Measurements from ENCODE around the gene TNNT2.
A peak's percentile ranks its signal among the peaks of the same experiment; 100 is the strongest.

TNNT2 gene

DNA sequence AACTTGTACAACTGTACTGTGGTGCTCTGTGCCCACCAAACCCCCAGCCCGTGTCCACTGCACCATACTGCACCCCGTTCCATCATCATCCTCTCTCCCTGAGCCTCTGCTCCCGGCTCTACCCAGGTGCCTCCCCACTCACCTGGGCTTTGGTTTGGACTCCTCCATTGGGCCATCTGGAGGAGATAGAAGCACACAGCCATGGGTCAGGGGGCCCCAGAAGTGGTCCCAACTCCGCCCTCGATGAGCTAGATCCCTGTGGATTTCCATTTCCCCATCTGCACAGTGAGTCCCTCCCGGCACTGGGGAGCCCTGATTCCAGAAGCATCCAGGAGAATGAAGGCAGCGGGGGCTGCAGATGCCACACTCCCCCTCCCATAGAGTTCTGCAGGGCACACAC lies 10.8 kb downstream of the TNNT2 start:
- H3K4me3 ChIP-seq (ENCODE audit: control insufficient read depth in 1 of 7, extremely low read depth in 1 of 7, insufficient read depth in 4 of 7, low read depth in 2 of 7, low read length in 6 of 7) = no peak overlapping the region
- peaks cover 0 to 41% (median 18%) of the 10 kb centered on the region in 5 experiments for H3K27me3 ChIP-seq (replicated peaks in 2 of 5; ENCODE audit: control insufficient read depth in 4 of 5, insufficient read depth in 5 of 5, low read length in 4 of 5)
- POLR2A ChIA-PET = no interaction called here
- H3K4me1 ChIP-seq (ENCODE audit: control extremely low read depth in 1 of 4, control insufficient read depth in 4 of 4, insufficient read depth in 4 of 4, low read length in 3 of 4) = peaks cover 0 to 4% (median 2%) of the 10 kb centered on the region in 4 experiments
- no peaks in the 10 kb centered on the region for H3K36me3 ChIP-seq (ENCODE audit: control insufficient read depth in 4 of 4, insufficient read depth in 4 of 4, low read length in 3 of 4)
- H3K27ac ChIP-seq (ENCODE audit: insufficient read depth in 1 of 2, low read depth in 1 of 2, low read length in 2 of 2, poor library complexity in 1 of 2, severe bottlenecking in 2 of 2) = no peak overlapping the region
- no peak for DNase-seq
- WGBS (ENCODE audit: insufficient coverage) = 75% methylated on average over 7 of the region's 7 CpGs
- no peaks in the 10 kb centered on the region for H3K9me3 ChIP-seq (ENCODE audit: control extremely low read depth in 1 of 5, control insufficient read depth in 4 of 5, insufficient read depth in 2 of 5, low read depth in 1 of 5, low read length in 4 of 5)
- CTCF ChIA-PET = interaction anchor here (0.6 to 1.3 kb wide), 3 partner anchors 10 to 142 kb away, joined by 3 to 4 read pairs (median 4); no protein-coding TSS in a partner anchor

DNA sequence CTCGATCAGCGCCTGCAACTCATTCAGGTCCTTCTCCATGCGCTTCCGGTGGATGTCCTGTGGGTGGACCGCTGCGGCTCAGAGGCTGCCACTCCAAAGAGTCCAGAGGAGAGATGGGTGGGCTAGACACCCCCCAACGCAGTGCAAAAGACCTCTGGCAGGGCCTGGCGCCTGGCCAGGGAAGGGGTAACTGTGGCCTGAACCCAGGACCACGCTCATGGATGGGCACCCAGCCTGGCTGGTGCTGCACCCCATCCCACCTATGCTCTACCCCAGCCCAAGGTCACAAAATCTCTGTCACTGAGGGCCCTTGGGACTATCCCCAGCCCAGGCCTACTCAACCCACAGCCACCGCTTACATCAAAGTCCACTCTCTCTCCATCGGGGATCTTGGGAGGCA lies 12.2 kb downstream of the TNNT2 start:
- Histone ChIP-seq H3K9me3 (ENCODE audit: control extremely low read depth in 1 of 5, control insufficient read depth in 4 of 5, insufficient read depth in 2 of 5, low read depth in 1 of 5, low read length in 4 of 5) (no peaks in the 10 kb centered on the region), H3K4me1 (ENCODE audit: control extremely low read depth in 1 of 4, control insufficient read depth in 4 of 4, insufficient read depth in 4 of 4, low read length in 3 of 4) (peaks cover 0 to 4% (median 2%) of the 10 kb centered on the region in 4 experiments), H3K4me3 (ENCODE audit: control insufficient read depth in 1 of 7, extremely low read depth in 1 of 7, insufficient read depth in 4 of 7, low read depth in 2 of 7, low read length in 6 of 7) (no peak overlapping the region), H3K27me3 (replicated peaks in 2 of 5; ENCODE audit: control insufficient read depth in 4 of 5, insufficient read depth in 5 of 5, low read length in 4 of 5) (peaks cover 0 to 29% (median 14%) of the 10 kb centered on the region in 5 experiments), H3K27ac (ENCODE audit: insufficient read depth in 1 of 2, low read depth in 1 of 2, low read length in 2 of 2, poor library complexity in 1 of 2, severe bottlenecking in 2 of 2) (no peak overlapping the region), H3K36me3 (ENCODE audit: control insufficient read depth in 4 of 4, insufficient read depth in 4 of 4, low read length in 3 of 4) (no peaks in the 10 kb centered on the region)
- DNase-seq = no peak
- ChIA-PET CTCF (interaction anchor here (0.9 kb wide), 1 partner anchor 17 kb away, joined by 3 read pairs; no protein-coding TSS in a partner anchor), POLR2A (no interaction called here)
- 83% methylated on average over 8 of the region's 11 CpGs for WGBS (ENCODE audit: insufficient coverage)

DNA sequence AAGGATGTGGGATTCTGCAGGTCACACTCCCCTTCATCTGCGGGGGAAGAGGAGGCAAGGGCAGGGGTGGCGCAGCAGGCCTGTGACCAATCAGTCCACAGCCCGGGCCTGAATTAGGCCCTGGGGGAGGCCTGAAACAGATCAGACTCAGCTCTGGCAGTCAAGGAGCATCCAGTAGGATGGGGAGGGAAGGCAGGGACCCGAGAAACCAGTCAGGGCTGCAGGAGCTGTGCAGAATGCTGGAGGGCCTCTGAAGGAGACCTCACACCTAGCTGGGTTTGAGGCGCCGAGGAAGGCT lies 12.7 kb downstream of the TNNT2 start:
- peaks cover 0 to 4% (median 2%) of the 10 kb centered on the region in 4 experiments for H3K4me1 ChIP-seq (ENCODE audit: control extremely low read depth in 1 of 4, control insufficient read depth in 4 of 4, insufficient read depth in 4 of 4, low read length in 3 of 4)
- H3K27me3 ChIP-seq (replicated peaks in 2 of 5; ENCODE audit: control insufficient read depth in 4 of 5, insufficient read depth in 5 of 5, low read length in 4 of 5) = peaks cover 0 to 29% (median 12%) of the 10 kb centered on the region in 5 experiments
- WGBS (ENCODE audit: insufficient coverage) = 96% methylated on average over 4 of the region's 6 CpGs
- ChIA-PET CTCF (interaction anchor here (0.6 kb wide), 1 partner anchor 105 kb away, joined by 5 read pairs; no protein-coding TSS in a partner anchor), POLR2A (no interaction called here)
- no peaks in the 10 kb centered on the region for H3K9me3 ChIP-seq (ENCODE audit: control extremely low read depth in 1 of 5, control insufficient read depth in 4 of 5, insufficient read depth in 2 of 5, low read depth in 1 of 5, low read length in 4 of 5)
- DNase-seq = no peak
- no peak overlapping the region for H3K4me3 ChIP-seq (ENCODE audit: control insufficient read depth in 1 of 7, extremely low read depth in 1 of 7, insufficient read depth in 4 of 7, low read depth in 2 of 7, low read length in 6 of 7)
- no peaks in the 10 kb centered on the region for H3K36me3 ChIP-seq (ENCODE audit: control insufficient read depth in 4 of 4, insufficient read depth in 4 of 4, low read length in 3 of 4)
- no peak overlapping the region for H3K27ac ChIP-seq (ENCODE audit: insufficient read depth in 1 of 2, low read depth in 1 of 2, low read length in 2 of 2, poor library complexity in 1 of 2, severe bottlenecking in 2 of 2)

DNA sequence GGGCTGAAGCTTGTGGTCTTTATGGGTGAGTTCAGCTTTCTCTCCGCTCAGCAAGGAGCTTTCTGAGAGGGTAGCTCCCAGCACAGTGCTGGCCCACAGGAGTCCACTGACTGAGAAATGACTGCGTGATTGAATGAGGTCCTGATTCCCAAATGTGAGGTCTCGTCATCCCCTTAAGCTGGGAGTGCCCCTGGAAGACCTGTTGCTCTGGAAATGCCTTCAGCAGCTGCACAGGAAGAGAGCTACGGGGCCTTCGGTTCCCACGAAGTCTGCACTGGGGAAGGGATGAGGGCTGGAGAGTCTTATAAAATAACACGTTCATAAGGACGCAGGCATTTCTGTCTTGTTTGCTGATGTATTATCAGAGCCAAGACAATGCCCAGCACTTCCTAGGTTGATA lies 14.0 kb downstream of the TNNT2 start:
- no peak overlapping the region for H3K4me3 ChIP-seq (ENCODE audit: control insufficient read depth in 1 of 7, extremely low read depth in 1 of 7, insufficient read depth in 4 of 7, low read depth in 2 of 7, low read length in 6 of 7)
- H3K9me3 ChIP-seq (ENCODE audit: control extremely low read depth in 1 of 5, control insufficient read depth in 4 of 5, insufficient read depth in 2 of 5, low read depth in 1 of 5, low read length in 4 of 5) = no peaks in the 10 kb centered on the region
- H3K27ac ChIP-seq (ENCODE audit: insufficient read depth in 1 of 2, low read depth in 1 of 2, low read length in 2 of 2, poor library complexity in 1 of 2, severe bottlenecking in 2 of 2) = no peak overlapping the region
- 55% methylated on average over 8 of the region's 8 CpGs for WGBS (ENCODE audit: insufficient coverage)
- H3K4me1 ChIP-seq (ENCODE audit: control extremely low read depth in 1 of 4, control insufficient read depth in 4 of 4, insufficient read depth in 4 of 4, low read length in 3 of 4) = peaks cover 0 to 2% (median 0%) of the 10 kb centered on the region in 4 experiments
- POLR2A ChIA-PET = interaction anchor here (0.7 kb wide), 1 partner anchor 196 kb away, joined by 4 read pairs; no protein-coding TSS in a partner anchor
- CTCF ChIA-PET = interaction anchor here (1.0 to 6.4 kb wide), 8 partner anchors 11 to 119 kb away, joined by 3 to 87 read pairs (median 8); no protein-coding TSS in a partner anchor
- H3K36me3 ChIP-seq (ENCODE audit: control insufficient read depth in 4 of 4, insufficient read depth in 4 of 4, low read length in 3 of 4) = no peaks in the 10 kb centered on the region
- no peak for DNase-seq
- peaks cover 0 to 29% (median 8%) of the 10 kb centered on the region in 5 experiments for H3K27me3 ChIP-seq (replicated peaks in 2 of 5; ENCODE audit: control insufficient read depth in 4 of 5, insufficient read depth in 5 of 5, low read length in 4 of 5)

DNA sequence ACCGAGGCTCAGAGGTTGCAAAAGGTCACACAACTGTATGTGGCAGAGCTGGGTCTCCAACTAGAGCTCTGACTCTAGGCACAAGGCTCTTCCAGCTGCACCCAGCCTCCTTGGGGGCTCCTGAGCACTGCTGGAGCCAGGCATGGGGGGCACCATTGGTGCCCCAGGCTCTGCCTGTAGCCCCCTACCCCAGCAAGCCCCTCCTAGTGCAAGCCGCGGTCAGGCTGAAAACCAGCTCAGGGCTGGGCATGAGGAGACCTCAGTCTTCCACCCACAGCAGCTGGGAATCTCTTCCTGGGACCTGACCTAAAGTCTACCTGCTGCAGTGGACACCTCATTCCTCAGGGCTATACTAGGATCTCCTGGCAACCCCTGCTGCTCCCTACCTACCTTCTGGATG lies 14.6 kb downstream of the TNNT2 start:
- Histone ChIP-seq H3K9me3 (ENCODE audit: control extremely low read depth in 1 of 5, control insufficient read depth in 4 of 5, insufficient read depth in 2 of 5, low read depth in 1 of 5, low read length in 4 of 5) (no peaks in the 10 kb centered on the region), H3K4me1 (ENCODE audit: control extremely low read depth in 1 of 4, control insufficient read depth in 4 of 4, insufficient read depth in 4 of 4, low read length in 3 of 4) (no peaks in the 10 kb centered on the region), H3K4me3 (ENCODE audit: control insufficient read depth in 1 of 7, extremely low read depth in 1 of 7, insufficient read depth in 4 of 7, low read depth in 2 of 7, low read length in 6 of 7) (no peak overlapping the region), H3K27me3 (replicated peaks in 2 of 5; ENCODE audit: control insufficient read depth in 4 of 5, insufficient read depth in 5 of 5, low read length in 4 of 5) (peaks cover 0 to 29% (median 8%) of the 10 kb centered on the region in 5 experiments), H3K27ac (ENCODE audit: insufficient read depth in 1 of 2, low read depth in 1 of 2, low read length in 2 of 2, poor library complexity in 1 of 2, severe bottlenecking in 2 of 2) (no peak overlapping the region), H3K36me3 (ENCODE audit: control insufficient read depth in 4 of 4, insufficient read depth in 4 of 4, low read length in 3 of 4) (no peaks in the 10 kb centered on the region)
- ChIA-PET POLR2A (no interaction called here), CTCF (interaction anchor here (0.8 to 6.4 kb wide), 13 partner anchors 11 to 119 kb away, joined by 3 to 87 read pairs (median 4); no protein-coding TSS in a partner anchor)
- DNase-seq = no peak
- 88% methylated on average over 3 of the region's 3 CpGs for WGBS (ENCODE audit: insufficient coverage)

DNA sequence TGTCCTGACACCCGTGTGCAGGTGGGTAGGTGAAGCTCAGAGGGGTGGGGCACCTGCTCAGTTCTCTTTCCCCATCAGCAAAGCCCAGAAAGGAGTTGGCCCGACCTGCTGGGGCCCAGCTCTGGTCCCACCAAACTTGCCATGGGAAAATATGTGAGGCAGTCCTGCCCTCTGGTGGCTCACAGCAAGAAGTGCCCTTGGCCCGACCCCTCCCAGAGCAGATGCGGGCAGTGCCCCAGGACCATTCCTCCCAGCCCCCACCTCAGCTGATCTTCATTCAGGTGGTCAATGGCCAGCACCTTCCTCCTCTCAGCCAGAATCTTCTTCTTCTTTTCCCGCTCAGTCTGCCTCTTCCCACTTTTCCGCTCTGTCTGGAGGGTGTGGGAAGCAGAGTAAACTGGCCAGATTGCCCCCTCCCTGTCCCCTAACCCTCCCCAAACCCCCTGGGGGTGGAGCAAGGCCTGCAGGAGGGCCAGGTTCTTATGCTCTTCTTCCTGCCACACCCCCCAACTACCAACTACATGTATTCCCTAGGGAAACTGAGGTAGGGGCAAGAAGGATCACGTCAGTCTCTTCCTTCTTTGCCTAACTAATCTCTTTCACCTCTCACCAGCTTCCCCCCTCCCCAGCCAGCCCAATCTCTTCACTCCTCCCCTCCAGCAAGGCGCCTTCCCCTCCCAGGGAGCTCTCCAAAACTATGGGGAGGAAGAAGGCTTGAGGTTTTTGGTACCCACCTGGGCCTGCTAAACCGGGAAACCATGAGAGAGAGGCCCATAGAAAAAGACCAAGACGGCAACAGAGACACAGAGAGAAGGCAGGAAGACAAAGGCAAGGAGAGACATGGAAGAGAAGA lies 15.6 kb downstream of the TNNT2 start:
- peaks cover 0 to 24% (median 5%) of the 10 kb centered on the region in 5 experiments for H3K27me3 ChIP-seq (replicated peaks in 2 of 5; ENCODE audit: control insufficient read depth in 4 of 5, insufficient read depth in 5 of 5, low read length in 4 of 5)
- 34% methylated on average over 6 of the region's 10 CpGs for WGBS (ENCODE audit: insufficient coverage)
- DNase-seq = peak; percentile 39 to 63 (median 57)

More for the DNA sequence above, 15.6 kb downstream of the TNNT2 start:
- ChIA-PET POLR2A (no interaction called here), CTCF (interaction anchor here (1.1 to 6.4 kb wide), 20 partner anchors 11 to 408 kb away, joined by 3 to 87 read pairs (median 4); no protein-coding TSS in a partner anchor)
- no peak overlapping the region for H3K4me3 ChIP-seq (ENCODE audit: control insufficient read depth in 1 of 7, extremely low read depth in 1 of 7, insufficient read depth in 4 of 7, low read depth in 2 of 7, low read length in 6 of 7)
- H3K36me3 ChIP-seq (ENCODE audit: control insufficient read depth in 4 of 4, insufficient read depth in 4 of 4, low read length in 3 of 4) = no peaks in the 10 kb centered on the region
- no peaks in the 10 kb centered on the region for H3K9me3 ChIP-seq (ENCODE audit: control extremely low read depth in 1 of 5, control insufficient read depth in 4 of 5, insufficient read depth in 2 of 5, low read depth in 1 of 5, low read length in 4 of 5)
- H3K27ac ChIP-seq (ENCODE audit: insufficient read depth in 1 of 2, low read depth in 1 of 2, low read length in 2 of 2, poor library complexity in 1 of 2, severe bottlenecking in 2 of 2) = no peak overlapping the region
- H3K4me1 ChIP-seq (ENCODE audit: control extremely low read depth in 1 of 4, control insufficient read depth in 4 of 4, insufficient read depth in 4 of 4, low read length in 3 of 4) = no peaks in the 10 kb centered on the region
